NCI-H1105 treated with DMSO at 0.1 percent for 48 hours (cell line): ENCODE results near the gene HIVEP3.
"Not testable (repeated sequence)": the region's sequence is repeated elsewhere in the genome, so short reads cannot be mapped to it uniquely, and the experiment has no call there.

Experiments
- DNase-seq: peaks from one replicate; lab custom pipeline; 2025; lab: John Stamatoyannopoulos, UW

HIVEP3 gene

GRCh38 chr1:41713141-41713540 lies 205.6 kb downstream of the HIVEP3 start:
- DNase-seq, result no peak

DNA sequence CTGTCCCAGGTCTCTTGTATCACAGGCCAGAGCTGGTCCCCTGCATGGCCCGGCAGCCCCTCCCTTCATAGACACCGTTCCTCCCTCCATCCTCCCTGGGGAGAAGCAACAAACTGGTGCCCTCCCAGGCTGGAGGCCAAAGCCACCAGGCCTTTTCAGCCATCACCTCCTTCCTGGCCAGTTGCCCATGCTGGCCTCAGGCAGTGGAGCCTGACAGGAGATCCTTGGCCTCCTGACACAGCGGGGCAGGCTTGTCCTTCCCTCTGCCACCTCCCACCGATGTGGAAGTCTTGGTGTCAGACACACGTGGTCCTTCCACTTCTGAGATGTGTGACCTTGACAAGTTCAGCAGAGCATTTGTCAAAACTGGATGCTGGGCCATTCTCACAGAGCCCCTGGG lies 206.0 kb downstream of the HIVEP3 start:
- no peak for DNase-seq

DNA sequence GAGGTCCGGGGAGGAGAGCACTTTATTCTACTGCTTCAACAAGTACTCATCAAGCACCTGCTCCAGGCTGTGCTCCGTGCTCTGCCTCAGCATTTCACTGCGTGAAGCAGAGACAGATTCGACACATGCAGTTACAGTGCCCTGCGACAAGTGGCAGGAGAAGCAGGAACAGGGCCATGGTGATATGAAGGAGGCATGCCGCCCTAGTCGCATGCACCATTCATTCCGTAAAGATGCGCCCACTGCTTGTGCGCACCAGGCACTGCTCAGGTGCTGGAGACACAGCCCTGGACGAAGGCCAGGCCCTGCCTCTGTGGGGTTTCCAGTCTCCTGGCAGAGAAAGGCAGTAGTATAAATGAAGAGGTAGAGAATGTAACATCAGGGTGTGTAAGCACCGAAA lies 206.6 kb downstream of the HIVEP3 start:
- DNase-seq, result no peak

DNA sequence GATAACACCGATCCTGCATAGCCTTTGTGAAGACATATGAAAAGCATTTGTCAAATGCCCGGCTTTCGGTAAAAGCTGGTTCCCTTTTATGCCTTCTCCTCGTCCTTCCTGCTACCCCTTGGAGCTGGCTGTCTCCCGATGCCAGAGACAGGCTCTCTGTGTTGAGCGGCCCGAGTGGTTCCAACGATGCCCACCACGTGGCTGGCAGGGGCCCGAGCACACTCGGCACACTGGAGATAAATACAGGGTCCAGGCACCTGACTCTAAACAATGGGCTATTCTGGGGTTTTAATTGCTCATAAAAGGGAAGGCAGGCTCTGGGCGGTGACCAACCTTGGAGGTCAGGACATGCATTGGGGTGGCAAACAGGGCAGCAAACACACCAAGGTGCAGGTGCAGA lies 207.1 kb downstream of the HIVEP3 start:
- DNase-seq, result no peak

- no peak for DNase-seq
These were observed 207.7 kb downstream of the HIVEP3 start for GRCh38 chr1:41710980-41711379.

- no peak for DNase-seq
These were observed 208.8 kb downstream of the HIVEP3 start for GRCh38 chr1:41709873-41710272.

DNA sequence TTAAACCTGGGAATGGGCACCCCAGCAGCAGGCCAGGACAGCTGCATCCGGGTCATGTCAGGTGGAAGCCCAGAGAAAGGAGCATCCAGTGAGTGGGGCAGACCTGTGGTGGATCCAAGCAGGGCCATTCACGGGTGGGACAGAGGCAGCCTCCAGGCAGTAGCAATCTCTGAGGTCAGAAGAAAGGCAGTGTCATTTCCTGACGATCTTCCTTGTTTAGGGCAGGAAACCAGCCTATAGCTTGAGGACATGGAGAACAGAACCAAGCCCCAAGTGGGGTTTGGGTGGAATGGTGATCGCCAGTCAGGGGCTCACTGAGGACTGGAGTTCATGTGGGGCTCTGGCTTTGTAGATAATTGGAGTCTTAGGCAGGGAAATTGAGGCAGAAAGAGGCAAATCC lies 209.4 kb downstream of the HIVEP3 start:
- DNase-seq, result no peak

GRCh38 chr1:41708332-41708731 lies 210.4 kb downstream of the HIVEP3 start:
- DNase-seq, result no peak

GRCh38 chr1:41707793-41708192 lies 210.9 kb downstream of the HIVEP3 start:
- no peak for DNase-seq

DNA sequence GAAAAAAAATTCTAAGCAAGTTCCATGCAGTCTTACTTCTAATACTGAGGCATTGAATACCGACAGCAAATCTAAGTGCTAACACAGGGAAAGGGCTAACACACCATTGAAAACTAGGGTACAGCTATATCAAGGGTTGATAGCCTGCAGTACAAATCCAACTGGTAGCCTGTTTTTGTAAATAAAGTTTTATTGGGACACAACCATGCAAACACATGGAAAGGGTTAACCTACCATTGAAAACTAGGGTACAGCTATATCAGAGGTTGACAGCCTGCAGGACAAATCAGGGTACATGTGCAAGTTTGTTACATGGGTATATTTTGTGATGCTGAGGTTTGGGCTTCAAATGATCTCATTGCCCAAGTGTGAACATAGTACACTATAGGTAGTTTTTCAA lies 212.9 kb downstream of the HIVEP3 start:
- no peak for DNase-seq

- no peak for DNase-seq
These were observed 214.5 kb downstream of the HIVEP3 start for GRCh38 chr1:41704196-41704595.

GRCh38 chr1:41702771-41703170 lies 216.0 kb downstream of the HIVEP3 start:
- DNase-seq, result no peak

DNA sequence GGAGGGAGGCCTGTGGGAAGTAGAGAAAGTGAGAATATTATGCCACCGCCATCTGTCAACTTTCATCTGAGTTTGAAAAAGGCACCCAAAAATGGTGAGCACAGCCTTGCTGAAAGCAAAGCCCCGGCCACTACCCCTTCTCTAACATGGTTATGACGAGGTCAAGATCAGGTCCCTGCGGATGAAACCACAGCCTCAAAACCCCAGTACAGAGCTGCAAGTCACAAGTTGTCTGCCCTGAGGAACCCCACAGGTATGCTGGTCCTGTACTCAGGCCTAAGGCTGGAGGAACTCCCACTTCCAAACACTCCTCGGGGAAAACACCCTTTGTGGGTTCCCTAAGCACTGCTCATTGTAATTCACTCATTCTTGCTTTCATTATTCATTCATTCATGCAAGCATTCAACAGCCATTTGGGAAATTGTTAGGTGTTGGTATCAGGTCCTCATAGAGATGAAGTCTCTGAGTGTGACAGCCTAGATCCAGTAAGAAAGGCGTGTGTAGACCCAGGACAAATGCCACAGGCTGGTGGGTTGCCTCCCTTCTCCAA lies 217.7 kb downstream of the HIVEP3 start:
- DNase-seq, result no peak

DNA sequence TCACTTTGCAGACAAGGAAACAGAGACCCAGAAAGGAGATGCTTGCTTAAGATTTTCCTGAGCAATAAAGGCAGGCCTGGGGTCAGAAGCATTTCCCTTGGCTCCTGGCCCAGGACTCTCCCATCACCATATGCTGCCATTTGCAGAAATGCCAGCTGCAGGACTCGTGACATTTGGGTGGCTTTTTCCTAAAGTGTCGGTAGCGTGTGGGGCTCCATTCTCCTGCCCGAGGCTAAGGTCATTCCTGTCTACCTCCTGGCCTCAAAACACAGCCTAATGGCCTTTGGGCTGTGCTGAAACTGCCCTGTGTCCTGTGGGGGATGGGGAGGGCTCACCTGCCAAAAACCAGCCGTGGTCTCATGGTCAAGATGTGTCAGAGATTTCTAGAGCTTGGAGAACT lies 218.1 kb downstream of the HIVEP3 start:
- no peak for DNase-seq

GRCh38 chr1:41699861-41700248 lies 218.9 kb downstream of the HIVEP3 start:
- no peak for DNase-seq

DNA sequence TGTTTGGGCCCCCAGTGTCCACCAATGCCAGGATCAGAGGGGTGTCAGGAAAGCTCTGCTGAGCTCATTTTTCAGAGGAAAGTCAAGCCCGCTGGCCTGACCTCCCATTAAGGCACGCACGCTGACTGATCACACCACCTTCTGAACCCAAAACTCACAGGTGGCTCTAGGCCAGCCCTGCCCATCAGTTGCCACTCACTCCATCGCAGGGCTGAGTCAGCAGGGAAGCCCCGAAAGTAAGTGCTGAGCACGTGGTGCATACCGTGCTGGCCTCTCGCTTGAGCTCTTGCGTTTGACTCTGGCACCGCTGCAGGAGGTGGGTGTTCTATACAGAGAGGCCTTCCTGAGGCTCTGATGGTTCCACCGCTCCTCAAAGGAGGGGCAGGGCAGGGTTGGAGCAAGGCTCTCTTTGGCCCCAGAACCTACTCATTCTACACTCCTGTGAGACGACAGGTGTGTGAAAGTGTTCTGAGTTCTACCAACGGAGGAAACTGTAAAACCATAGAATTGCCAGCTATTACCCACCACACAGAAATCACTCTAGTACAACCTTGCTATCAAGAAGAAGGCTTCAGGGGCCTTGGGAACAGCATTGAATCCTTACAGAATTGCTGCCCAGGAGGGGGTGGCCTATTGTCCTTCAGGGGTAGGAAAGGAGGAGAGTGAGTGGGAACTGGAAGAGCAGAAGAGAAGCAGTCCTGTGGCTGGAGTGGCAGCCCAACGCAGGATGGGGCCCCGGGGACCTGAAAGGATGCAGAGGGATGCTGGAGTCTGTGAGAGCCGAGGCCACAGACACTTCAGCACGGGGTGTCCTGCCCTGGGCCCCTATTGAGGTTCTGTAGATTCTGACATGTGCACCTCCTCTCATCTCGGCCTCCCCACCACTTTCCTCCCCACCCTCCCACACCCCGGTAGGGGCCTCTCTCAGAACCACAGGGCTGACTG lies 219.5 kb downstream of the HIVEP3 start:
- no peak for DNase-seq

DNA sequence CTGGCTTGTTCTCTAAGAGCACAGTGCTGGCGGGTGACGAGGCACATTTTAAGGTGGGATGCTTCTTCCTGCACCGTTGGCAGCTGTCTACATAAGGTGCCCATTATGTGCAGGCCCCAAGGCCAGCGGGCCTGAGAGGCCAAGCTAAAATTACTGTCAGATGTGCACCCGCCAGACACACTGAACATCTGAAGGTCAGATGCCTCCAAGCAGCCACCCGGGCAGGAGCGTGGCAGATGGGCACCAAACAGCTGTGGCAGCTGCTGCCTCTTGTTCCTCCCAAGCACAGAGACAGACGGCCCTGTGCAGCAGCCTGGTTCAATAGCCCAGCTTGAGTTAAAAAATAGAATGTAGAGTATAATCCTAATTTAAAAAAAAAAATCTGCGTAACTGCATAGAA lies 222.3 kb downstream of the HIVEP3 start:
- no peak for DNase-seq

- peak; percentile 16 for DNase-seq
These were observed 223.5 kb downstream of the HIVEP3 start for GRCh38 chr1:41695118-41695745.

- DNase-seq, result not testable (repeated sequence)
These were observed 226.8 kb downstream of the HIVEP3 start for GRCh38 chr1:41691966-41692365.

GRCh38 chr1:41691424-41691823 lies 227.3 kb downstream of the HIVEP3 start:
- no peak for DNase-seq

GRCh38 chr1:41690331-41690730 lies 228.4 kb downstream of the HIVEP3 start:
- no peak for DNase-seq

DNA sequence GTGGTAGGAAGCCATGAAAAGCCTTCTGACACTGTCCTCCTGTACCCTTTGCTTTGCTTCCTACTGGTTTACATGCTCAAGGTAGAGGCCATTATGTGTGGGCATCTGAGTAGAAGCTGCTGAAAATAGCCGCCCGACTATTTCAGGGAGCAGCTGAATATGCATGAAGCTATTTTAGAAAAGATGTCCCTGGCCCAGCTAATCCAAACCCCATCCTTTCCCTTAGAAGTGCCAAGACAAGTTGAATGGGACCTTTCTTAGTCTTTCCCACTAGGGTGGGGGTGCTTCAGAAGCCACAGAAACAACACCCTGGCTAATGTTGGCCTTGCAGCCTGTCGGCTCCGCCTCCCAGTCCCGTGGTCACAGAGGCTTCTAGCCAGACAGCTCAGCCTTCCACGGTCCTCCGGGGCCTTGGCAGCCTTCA lies 229.2 kb downstream of the HIVEP3 start:
- no peak for DNase-seq

DNA sequence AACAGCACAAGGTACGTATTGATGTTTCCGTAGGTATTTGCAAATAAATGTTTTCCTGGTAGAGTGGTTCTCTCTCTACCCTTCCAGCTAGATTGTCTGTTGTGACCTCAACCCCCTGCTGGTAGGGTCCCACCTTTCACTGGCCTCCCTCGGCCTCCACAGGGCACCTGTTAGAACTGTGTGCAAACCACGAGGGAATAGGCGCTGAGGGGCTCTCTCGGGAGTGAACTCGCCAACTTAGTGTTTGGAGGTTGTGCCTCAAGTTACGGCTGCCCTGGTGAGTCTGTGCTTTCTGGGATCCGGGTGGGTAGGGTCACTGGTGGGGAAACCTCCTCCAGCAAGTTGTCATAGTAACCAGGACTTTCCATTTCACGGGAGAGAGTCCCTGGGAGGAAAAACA lies 229.6 kb downstream of the HIVEP3 start:
- no peak for DNase-seq
